Measurements from ENCODE around the gene MSRB1. TPM values are rescaled to one million over a fixed set of nuclear protein-coding genes. Genes with fewer than 3 reads are reported as not detected.

The MSRB1 gene
- total and polyA plus RNA-seq, 5 donors from 2014 or later: 8.3 to 50.9 (median 27.8) TPM

DNA sequence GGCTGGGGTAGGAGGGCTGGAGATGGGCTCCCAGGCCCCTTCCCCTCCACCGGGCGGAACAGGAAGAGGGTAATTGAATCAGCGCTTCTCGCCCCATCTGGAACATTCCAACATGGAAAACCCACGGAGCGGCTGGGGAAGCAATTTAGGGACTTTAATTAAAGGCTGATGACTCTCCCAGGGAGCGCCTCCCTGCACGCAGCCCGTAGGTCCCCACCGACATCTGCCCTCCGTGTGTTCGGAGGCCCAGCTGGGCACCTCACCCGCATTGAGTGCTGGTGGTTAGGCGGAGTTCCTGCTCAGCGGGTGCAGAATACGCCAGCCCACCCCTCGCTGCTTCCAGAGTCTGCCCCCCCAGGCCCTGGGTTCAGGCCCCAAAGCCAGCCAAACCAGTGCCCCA is 34.8 kb downstream of the MSRB1 start:
- no peak overlapping the region for H3K4me3 ChIP-seq (ENCODE audit: low read depth, low read length)
- H3K9me3 ChIP-seq (ENCODE audit: control insufficient read depth in 2 of 2, low read length in 2 of 2): no peaks in the 10 kb centered on the region
- Mint-ChIP-seq H3K36me3 (no peaks in the 10 kb centered on the region), H3K27ac (no peak overlapping the region), H3K9me3 (peaks cover 0 to 2% (median 0%) of the 10 kb centered on the region in 7 donors), H3K4me1 (no peaks in the 10 kb centered on the region), H3K4me3 (no peak overlapping the region), H3K27me3 (peaks cover 12% of the 10 kb centered on the region)
- H3K27me3 ChIP-seq (ENCODE audit: control insufficient read depth, insufficient read depth, low read length): no peaks in the 10 kb centered on the region
- ATAC-seq (ENCODE audit: low read depth in 2 of 2) (no peak), DNase-seq (no peak)
- H3K4me1 ChIP-seq (ENCODE audit: control insufficient read depth, insufficient read depth, low read length, poor library complexity, severe bottlenecking): no peaks in the 10 kb centered on the region
- H3K27ac ChIP-seq (ENCODE audit: insufficient read depth, low read length, poor library complexity, severe bottlenecking): no peak overlapping the region
- H3K36me3 ChIP-seq (ENCODE audit: control insufficient read depth, insufficient read depth, low read length): no peaks in the 10 kb centered on the region

DNA sequence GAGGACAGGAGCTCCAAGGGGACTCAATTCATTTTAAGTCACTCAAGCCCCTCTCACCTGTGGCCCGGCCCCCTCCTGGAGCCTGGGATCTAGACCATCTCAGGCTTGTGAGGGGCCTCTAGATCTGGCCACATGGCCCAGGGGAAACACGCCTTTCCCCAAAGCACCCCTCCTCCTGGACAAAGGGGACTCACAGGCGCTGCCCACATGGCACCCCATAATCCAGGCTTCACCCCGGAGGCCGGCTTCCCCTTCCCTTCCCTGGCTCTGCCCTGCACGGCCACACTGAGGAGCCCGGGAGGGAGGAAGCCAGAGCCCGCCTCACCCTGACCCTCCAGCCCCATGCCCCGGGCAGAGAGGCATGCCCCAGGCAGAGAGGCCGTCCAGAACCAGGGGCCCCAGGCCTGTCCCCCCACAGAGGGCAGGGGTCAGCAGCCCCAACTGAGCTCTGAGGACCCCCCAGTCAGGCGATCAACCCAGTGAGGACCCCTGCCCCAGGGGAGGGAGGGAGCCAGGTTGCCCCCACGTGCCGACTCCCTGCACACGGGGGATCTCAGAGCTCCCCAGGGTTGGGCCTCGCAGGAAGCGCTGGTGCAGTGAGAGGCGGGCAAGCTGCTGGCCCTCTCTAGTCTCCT is 35.7 kb downstream of the MSRB1 start:
- H3K4me3 Mint-ChIP-seq: no peak overlapping the region

DNA sequence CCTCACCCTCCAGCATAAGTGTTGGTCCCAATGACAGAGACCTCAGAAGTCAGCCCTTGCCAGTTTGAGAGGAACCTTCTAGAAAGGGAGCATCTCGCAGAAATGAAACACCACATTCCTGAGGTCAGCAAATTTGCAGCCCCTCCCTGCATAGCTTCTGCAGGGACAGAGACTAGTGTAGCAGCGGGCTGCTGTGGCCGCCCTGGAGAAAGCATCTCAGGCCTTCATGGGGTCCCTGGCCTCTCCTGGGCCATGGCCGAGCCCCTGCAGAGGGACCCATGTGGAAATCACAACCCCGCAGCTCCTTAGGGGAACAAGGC is 36.2 kb downstream of the MSRB1 start:
- H3K27me3 Mint-ChIP-seq: peaks cover 5% of the 10 kb centered on the region
- no peaks in the 10 kb centered on the region for H3K36me3 ChIP-seq (ENCODE audit: control insufficient read depth, insufficient read depth, low read length)
- no peak overlapping the region for H3K27ac ChIP-seq (ENCODE audit: insufficient read depth, low read length, poor library complexity, severe bottlenecking)
- H3K4me3 Mint-ChIP-seq: no peak overlapping the region
- no peak overlapping the region for H3K27ac Mint-ChIP-seq
- peaks cover 0 to 2% (median 0%) of the 10 kb centered on the region in 7 donors for H3K9me3 Mint-ChIP-seq
- H3K9me3 ChIP-seq (ENCODE audit: control insufficient read depth in 2 of 2, low read length in 2 of 2): no peaks in the 10 kb centered on the region
- no peaks in the 10 kb centered on the region for H3K4me1 Mint-ChIP-seq
- H3K4me3 ChIP-seq (ENCODE audit: low read depth, low read length): no peak overlapping the region
- H3K4me1 ChIP-seq (ENCODE audit: control insufficient read depth, insufficient read depth, low read length, poor library complexity, severe bottlenecking): no peaks in the 10 kb centered on the region
- H3K36me3 Mint-ChIP-seq: no peaks in the 10 kb centered on the region
- DNase-seq (no peak), ATAC-seq (ENCODE audit: low read depth in 2 of 2) (no peak)
- H3K27me3 ChIP-seq (ENCODE audit: control insufficient read depth, insufficient read depth, low read length): no peaks in the 10 kb centered on the region

More for the DNA sequence above, 35.7 kb downstream of the MSRB1 start:
- H3K27ac Mint-ChIP-seq: no peak overlapping the region
- H3K9me3 Mint-ChIP-seq: peaks cover 0 to 2% (median 0%) of the 10 kb centered on the region in 7 donors
- Histone ChIP-seq H3K9me3 (ENCODE audit: control insufficient read depth in 2 of 2, low read length in 2 of 2) (no peaks in the 10 kb centered on the region), H3K36me3 (ENCODE audit: control insufficient read depth, insufficient read depth, low read length) (no peaks in the 10 kb centered on the region), H3K27me3 (ENCODE audit: control insufficient read depth, insufficient read depth, low read length) (no peaks in the 10 kb centered on the region), H3K4me3 (ENCODE audit: low read depth, low read length) (no peak overlapping the region), H3K4me1 (ENCODE audit: control insufficient read depth, insufficient read depth, low read length, poor library complexity, severe bottlenecking) (no peaks in the 10 kb centered on the region), H3K27ac (ENCODE audit: insufficient read depth, low read length, poor library complexity, severe bottlenecking) (no peak overlapping the region)
- DNase-seq (no peak), ATAC-seq (ENCODE audit: low read depth in 2 of 2) (no peak)
- peaks cover 5% of the 10 kb centered on the region for H3K27me3 Mint-ChIP-seq
- H3K4me1 Mint-ChIP-seq: no peaks in the 10 kb centered on the region
- no peaks in the 10 kb centered on the region for H3K36me3 Mint-ChIP-seq

DNA sequence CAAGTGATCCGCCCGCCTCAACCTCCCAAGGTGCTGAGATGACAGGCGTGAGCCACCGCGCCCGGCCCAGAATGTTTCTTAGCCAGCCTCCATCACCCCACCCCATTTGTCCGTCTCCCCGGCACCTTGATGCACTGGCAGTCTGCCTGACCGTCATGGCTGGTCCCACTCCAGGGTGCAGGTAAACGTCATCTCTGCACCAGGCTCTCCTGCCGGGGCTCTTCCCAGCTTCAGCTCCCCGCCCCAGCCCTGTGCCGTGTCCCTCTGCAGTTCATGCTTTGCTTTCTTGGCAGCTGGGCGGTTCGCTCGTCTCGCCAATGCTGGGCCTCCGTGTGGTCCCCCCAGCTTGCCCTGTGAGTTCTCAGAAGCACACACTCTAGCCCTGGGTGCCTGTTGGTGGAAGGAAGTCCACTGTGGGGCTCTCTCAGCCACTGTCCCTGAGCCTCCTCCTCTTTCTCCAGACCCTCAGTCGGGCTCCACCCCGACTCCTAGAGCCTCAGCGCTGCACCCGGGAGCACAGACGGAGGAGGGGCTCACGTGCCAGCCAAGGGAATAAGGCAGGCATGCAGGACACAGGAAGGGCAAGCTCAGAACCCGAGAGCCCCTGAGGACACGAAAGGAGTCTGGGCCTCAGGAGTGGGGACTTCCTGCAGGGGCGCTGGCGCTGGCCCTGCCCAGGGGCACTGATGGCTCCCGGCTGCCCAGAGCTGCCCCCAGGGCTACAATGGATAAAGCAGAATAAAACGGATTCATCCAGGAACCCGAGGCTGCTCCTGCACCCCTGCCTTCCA is 36.7 kb downstream of the MSRB1 start:
- peak overlapping the region in 1 of 3 donors; percentile 2 for H3K27ac Mint-ChIP-seq
- Histone ChIP-seq H3K4me3 (ENCODE audit: low read depth, low read length) (no peak overlapping the region), H3K36me3 (ENCODE audit: control insufficient read depth, insufficient read depth, low read length) (no peaks in the 10 kb centered on the region), H3K27me3 (ENCODE audit: control insufficient read depth, insufficient read depth, low read length) (no peaks in the 10 kb centered on the region), H3K4me1 (ENCODE audit: control insufficient read depth, insufficient read depth, low read length, poor library complexity, severe bottlenecking) (no peaks in the 10 kb centered on the region), H3K27ac (ENCODE audit: insufficient read depth, low read length, poor library complexity, severe bottlenecking) (no peak overlapping the region), H3K9me3 (ENCODE audit: control insufficient read depth in 2 of 2, low read length in 2 of 2) (no peaks in the 10 kb centered on the region)
- H3K4me1 Mint-ChIP-seq: no peaks in the 10 kb centered on the region
- H3K4me3 Mint-ChIP-seq: no peak overlapping the region
- peaks cover 0 to 2% (median 0%) of the 10 kb centered on the region in 7 donors for H3K9me3 Mint-ChIP-seq
- no peaks in the 10 kb centered on the region for H3K36me3 Mint-ChIP-seq
- ATAC-seq (ENCODE audit: low read depth in 2 of 2) (no peak), DNase-seq (no peak)
- peaks cover 5% of the 10 kb centered on the region for H3K27me3 Mint-ChIP-seq

- H3K27me3 ChIP-seq (ENCODE audit: control insufficient read depth, insufficient read depth, low read length): no peaks in the 10 kb centered on the region
- H3K27me3 Mint-ChIP-seq: peaks cover 5% of the 10 kb centered on the region
- no peaks in the 10 kb centered on the region for H3K4me1 Mint-ChIP-seq
Observed at GRCh38 chr16:1903845-1904840, 38.9 kb downstream of the MSRB1 start.

DNA sequence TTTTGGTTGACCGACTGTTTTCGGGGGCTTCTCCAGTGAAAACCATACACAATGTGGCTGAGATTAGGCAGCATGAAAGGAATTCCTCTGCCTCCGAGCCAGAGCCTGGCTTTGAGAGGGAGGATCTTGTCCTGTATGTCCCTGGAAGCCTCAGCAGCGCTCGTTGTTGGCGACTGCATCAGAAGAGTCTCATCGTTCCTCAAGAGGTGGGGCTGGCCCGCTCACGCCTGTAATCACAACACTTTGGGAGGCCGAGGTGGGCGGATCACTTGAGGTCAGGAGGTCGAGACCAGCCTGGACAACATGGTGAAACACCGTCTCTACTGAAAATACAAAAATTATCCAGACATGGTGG is 39.8 kb downstream of the MSRB1 start:
- Histone ChIP-seq H3K4me3 (ENCODE audit: low read depth, low read length) (no peak overlapping the region), H3K27ac (ENCODE audit: insufficient read depth, low read length, poor library complexity, severe bottlenecking) (no peak overlapping the region), H3K27me3 (ENCODE audit: control insufficient read depth, insufficient read depth, low read length) (no peaks in the 10 kb centered on the region), H3K4me1 (ENCODE audit: control insufficient read depth, insufficient read depth, low read length, poor library complexity, severe bottlenecking) (no peaks in the 10 kb centered on the region), H3K36me3 (ENCODE audit: control insufficient read depth, insufficient read depth, low read length) (no peaks in the 10 kb centered on the region), H3K9me3 (ENCODE audit: control insufficient read depth in 2 of 2, low read length in 2 of 2) (no peaks in the 10 kb centered on the region)
- ATAC-seq (ENCODE audit: low read depth in 2 of 2): no peak
- Mint-ChIP-seq H3K27ac (no peak overlapping the region), H3K4me3 (no peak overlapping the region), H3K27me3 (no peaks in the 10 kb centered on the region), H3K9me3 (no peaks in the 10 kb centered on the region), H3K4me1 (no peaks in the 10 kb centered on the region), H3K36me3 (no peaks in the 10 kb centered on the region)
- DNase-seq: no peak

More at GRCh38 chr16:1903845-1904840, 38.9 kb downstream of the MSRB1 start:
- Histone ChIP-seq H3K27ac (ENCODE audit: insufficient read depth, low read length, poor library complexity, severe bottlenecking) (no peak overlapping the region), H3K4me3 (ENCODE audit: low read depth, low read length) (no peak overlapping the region), H3K36me3 (ENCODE audit: control insufficient read depth, insufficient read depth, low read length) (no peaks in the 10 kb centered on the region), H3K4me1 (ENCODE audit: control insufficient read depth, insufficient read depth, low read length, poor library complexity, severe bottlenecking) (no peaks in the 10 kb centered on the region), H3K9me3 (ENCODE audit: control insufficient read depth in 2 of 2, low read length in 2 of 2) (no peaks in the 10 kb centered on the region)
- no peak for ATAC-seq (ENCODE audit: low read depth in 2 of 2)
- H3K4me3 Mint-ChIP-seq: no peak overlapping the region
- H3K27ac Mint-ChIP-seq: peak overlapping the region in 1 of 3 donors; percentile 11
- DNase-seq: no peak
- H3K9me3 Mint-ChIP-seq: no peaks in the 10 kb centered on the region
- H3K36me3 Mint-ChIP-seq: no peaks in the 10 kb centered on the region

DNA sequence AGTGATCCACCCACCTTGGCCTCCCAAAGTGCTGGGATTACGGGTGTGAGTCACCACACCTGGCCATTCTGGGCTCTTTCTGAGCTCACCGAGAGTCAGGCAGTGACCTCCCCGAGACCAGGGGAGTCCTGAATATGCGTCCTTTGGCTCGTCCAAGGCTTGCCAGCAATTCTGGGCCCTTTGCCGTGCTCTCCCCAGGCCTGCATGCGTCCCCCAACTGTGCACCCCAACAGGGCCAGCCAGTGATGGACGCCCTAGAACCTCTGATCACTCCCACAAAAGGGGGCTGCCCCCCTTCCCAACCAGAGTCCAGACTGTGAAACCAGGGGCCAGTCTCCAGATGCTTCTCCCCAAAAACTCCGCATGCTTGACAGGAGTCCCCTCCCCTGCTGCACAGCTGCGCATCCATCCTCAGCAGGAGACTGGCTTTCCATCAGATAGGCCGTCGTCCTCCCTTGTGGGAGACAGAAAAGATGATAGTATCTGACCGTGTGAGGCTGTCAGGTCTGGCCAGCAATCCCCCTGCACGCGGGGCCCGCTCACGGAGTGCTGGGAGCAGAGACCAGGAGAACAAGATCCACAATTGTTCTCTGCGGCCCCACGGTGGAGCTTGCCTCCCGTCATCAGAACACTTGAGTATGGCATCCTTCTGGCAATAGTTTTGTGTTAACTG is 40.3 kb downstream of the MSRB1 start:
- Histone ChIP-seq H3K9me3 (ENCODE audit: control insufficient read depth in 2 of 2, low read length in 2 of 2) (no peaks in the 10 kb centered on the region), H3K4me3 (ENCODE audit: low read depth, low read length) (no peak overlapping the region), H3K27ac (ENCODE audit: insufficient read depth, low read length, poor library complexity, severe bottlenecking) (no peak overlapping the region), H3K36me3 (ENCODE audit: control insufficient read depth, insufficient read depth, low read length) (no peaks in the 10 kb centered on the region), H3K4me1 (ENCODE audit: control insufficient read depth, insufficient read depth, low read length, poor library complexity, severe bottlenecking) (no peaks in the 10 kb centered on the region), H3K27me3 (ENCODE audit: control insufficient read depth, insufficient read depth, low read length) (no peaks in the 10 kb centered on the region)
- H3K27me3 Mint-ChIP-seq: peaks cover 4% of the 10 kb centered on the region
- H3K9me3 Mint-ChIP-seq: no peaks in the 10 kb centered on the region
- H3K36me3 Mint-ChIP-seq: no peaks in the 10 kb centered on the region
- ATAC-seq (ENCODE audit: low read depth in 2 of 2): no peak
- H3K4me3 Mint-ChIP-seq: no peak overlapping the region
- no peak overlapping the region for H3K27ac Mint-ChIP-seq
- DNase-seq: no peak
- H3K4me1 Mint-ChIP-seq: no peaks in the 10 kb centered on the region

All from CD4-positive, CD25-positive, alpha-beta regulatory T cell (primary cell).